GM12801 (cell line): Measurements from ENCODE around the gene DAW1.

Experiments
- TF ChIP-seq, protein P1 (sequence below): IDR thresholded peaks from one replicate; pipeline ENCODE4 v1.5.1; 2011; ENCODE audit warnings: control low read depth; ENCODE audit not compliant: insufficient read length; ENCODE audit errors: extremely low read depth

DAW1 gene

DNA sequence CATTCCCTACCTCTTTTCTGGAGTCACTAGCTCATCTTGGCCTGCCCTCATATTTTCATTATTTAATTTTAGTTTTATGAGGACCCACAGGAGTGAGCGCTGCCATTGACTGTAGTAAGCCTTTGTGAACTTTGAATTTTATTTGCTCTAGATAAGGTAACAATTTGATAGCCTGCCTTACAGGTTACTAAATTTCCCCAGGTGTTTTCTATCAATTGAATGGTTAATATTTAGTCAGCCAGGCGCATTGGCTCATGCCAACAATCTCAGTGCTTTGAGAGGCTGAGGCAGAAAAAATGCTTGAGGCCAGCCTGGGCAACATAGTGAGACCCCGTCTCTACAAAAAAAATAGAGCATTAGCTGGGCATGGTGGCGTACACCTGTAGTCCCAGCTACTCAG, 50.2 kb downstream of the DAW1 start:
- TF ChIP-seq, protein P1, sequence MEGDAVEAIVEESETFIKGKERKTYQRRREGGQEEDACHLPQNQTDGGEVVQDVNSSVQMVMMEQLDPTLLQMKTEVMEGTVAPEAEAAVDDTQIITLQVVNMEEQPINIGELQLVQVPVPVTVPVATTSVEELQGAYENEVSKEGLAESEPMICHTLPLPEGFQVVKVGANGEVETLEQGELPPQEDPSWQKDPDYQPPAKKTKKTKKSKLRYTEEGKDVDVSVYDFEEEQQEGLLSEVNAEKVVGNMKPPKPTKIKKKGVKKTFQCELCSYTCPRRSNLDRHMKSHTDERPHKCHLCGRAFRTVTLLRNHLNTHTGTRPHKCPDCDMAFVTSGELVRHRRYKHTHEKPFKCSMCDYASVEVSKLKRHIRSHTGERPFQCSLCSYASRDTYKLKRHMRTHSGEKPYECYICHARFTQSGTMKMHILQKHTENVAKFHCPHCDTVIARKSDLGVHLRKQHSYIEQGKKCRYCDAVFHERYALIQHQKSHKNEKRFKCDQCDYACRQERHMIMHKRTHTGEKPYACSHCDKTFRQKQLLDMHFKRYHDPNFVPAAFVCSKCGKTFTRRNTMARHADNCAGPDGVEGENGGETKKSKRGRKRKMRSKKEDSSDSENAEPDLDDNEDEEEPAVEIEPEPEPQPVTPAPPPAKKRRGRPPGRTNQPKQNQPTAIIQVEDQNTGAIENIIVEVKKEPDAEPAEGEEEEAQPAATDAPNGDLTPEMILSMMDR, result no peak

DNA sequence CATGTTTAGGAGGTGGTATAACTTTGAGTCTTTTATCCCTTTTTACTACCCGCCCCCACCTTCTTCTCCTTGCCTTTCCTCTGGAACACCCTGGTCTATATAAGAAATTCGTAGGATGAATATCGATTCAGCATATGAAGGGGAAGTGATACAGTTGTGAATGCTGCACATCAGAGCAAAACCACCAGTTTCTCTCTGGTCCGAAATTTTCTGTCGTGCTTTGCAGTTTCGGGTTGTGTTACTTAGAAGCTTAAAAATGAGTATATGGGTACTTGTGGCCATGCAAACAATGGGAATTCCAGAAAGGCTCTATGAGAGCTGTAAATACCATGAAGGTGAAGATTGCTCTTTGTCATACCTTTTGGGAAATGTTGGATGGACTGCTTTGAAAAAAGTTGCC, 60.6 kb downstream of the DAW1 start:
- TF ChIP-seq, protein P1, result no peak

DNA sequence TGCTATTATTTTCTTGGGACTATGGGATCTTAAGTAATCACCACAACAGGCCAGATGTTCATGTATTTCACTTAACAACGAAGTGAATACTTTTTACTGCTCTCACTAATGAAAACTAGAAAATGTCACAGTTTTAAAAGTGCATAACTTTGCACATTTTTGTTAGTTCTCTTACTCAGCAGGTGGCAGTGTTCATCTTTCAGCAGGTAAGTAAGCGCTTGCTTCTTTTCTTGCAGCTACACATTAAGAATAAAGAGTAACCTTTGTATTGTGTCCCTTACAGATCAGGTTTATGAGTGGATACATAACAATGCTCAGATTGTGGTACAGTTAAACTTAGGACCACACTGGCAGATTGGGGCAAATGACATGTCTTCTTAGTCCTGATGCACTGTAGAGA, 61.0 kb downstream of the DAW1 start:
- TF ChIP-seq, protein P1, result no peak

DNA sequence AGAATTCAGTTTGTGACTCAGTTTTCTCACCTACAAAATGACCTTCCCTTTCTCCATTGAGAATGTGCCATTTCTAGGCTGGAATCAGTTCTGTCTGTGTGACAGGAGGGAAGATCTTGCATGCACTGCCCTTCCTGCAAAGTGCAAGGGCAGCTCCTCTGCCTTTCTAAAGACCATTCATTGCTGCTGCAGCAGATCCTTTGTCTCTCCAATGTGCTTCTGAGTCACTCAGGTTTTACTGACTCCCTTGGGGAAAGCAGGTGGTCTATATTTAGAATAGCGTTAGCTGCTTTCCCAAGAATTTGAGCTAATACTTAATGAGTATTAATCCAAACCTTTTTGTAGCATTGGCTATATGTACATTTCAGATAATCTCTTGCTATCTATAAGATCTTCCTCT, 62.5 kb downstream of the DAW1 start:
- TF ChIP-seq, protein P1, result no peak

DNA sequence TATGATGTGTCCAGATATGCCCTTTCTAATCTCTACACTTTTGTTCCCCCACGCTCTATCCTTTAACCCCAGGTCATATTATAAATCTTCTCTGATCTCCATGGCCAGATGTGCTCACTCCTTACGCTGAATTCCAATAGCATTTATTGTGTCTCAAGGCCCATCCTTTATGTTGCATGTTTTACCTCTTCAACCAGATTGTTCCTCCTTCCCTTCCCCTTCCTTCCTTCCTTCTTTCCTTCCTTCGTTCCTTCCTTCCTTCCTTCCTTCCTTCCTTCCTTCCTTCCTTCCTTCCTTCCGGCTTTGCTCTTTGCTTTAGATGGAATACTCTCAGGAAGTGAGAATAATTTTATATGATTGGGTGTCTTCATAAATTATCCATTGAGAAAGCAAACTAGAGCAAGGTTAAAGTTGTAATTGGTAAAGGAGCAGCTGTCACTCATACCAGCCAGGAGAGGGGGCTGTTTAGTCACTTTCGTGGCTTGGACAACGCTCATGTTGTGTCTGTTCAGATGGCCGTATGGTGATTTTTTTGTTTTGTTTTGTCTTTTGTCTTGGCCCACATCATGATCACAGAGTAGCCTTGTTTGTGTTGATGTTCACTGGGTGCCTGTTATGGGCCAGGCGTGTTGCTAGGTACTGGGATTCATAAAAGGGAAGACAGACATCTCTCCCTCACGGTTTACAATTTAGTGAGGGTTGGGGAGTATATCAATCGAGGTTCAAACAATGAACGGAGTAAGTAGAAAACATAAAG, 68.0 kb downstream of the DAW1 start:
- TF ChIP-seq, protein P1, result no peak

DNA sequence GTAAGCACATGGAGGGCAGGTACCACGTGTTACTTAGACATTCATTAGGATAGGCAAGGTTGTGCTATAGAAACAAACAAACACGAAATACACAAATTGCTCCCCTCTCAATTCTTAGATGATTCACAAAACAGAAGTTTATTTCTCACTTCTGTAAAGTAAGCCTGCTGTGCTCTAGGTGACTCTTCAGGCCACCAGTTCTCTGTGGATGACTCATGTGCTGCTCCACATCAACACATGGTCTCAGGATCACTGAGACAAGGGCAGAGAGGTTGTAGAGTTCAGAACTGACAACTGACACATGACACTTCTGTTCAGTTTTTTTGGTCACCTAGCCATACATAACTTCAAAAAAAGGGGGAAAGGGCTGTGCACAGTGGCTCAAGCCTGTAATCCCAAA, 70.6 kb downstream of the DAW1 start:
- TF ChIP-seq, protein P1, result no peak

DNA sequence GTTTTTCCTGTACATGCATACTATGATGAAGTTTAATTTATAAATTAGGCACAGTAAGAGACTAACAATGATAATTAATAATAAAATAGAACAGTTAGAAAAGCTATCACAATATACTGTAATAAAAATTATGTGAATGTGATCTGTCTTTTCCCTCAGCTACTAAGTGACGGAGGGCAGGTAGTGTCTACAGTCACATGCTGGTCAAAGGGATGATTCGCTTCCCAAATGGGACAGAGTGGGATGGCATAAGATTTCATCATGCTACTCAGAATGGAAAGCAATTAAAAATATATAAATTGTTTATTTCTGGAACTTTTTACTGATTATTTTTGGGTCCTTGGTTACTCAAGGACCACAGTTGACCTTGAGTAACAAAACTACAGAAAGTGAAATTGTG, 71.5 kb downstream of the DAW1 start:
- TF ChIP-seq, protein P1, result no peak
